Islet precursor cell (in vitro differentiated cells): Measurements from ENCODE around the gene TBC1D10A.

Source experiments
- DNase-seq: peaks from one replicate; pipeline ENCODE4 v3.0.0-alpha.2; 2018

Gene TBC1D10A

GRCh38 chr22:30320021-30320556 is 6.7 kb downstream of the TBC1D10A start:
- no peak for DNase-seq

GRCh38 chr22:30318799-30319419 is 7.8 kb downstream of the TBC1D10A start:
- no peak for DNase-seq

GRCh38 chr22:30317778-30318177 is 9.0 kb downstream of the TBC1D10A start:
- no peak for DNase-seq

DNA sequence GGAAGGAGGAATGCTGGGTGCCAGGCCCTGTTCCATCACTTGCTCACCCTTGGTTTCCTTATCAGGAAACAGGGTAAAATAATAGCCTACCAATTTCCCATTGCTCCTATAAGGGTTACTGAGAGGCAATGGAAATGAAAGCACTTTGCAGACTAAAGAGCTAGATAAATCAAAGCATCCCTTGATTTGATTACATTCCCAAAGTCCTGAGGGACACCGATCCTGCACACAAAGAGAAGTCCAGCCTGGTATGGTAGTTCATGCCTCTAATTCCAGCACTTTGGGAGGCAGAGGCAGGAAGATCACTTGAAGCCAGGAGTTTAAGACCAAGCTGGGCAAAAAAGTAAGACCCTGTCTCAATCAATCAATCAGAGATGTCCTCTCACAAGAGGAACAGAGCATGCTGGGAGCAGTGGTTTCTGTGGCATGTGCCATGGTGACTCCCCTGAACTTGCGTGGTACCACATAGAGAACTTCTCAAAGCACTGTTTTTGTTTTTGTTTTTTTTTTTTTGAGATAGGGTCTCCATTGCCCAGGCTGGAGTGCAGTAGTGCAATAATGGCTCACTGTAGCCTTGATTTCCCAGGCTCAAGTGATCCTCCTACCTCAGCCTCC is 10.7 kb downstream of the TBC1D10A start:
- DNase-seq: no peak

- DNase-seq: peak; percentile 81
Observed at GRCh38 chr22:30314915-30315314, 11.8 kb downstream of the TBC1D10A start.

- DNase-seq: no peak
Observed at GRCh38 chr22:30313527-30314363, 13.0 kb downstream of the TBC1D10A start.

GRCh38 chr22:30312053-30312452 is 14.7 kb downstream of the TBC1D10A start:
- no peak for DNase-seq

- DNase-seq: no peak
Observed at GRCh38 chr22:30310881-30311771, 15.6 kb downstream of the TBC1D10A start.

- no peak for DNase-seq
Observed at GRCh38 chr22:30309951-30310741, 16.6 kb downstream of the TBC1D10A start.

- no peak for DNase-seq
Observed at GRCh38 chr22:30308518-30309230, 18.1 kb downstream of the TBC1D10A start.

DNA sequence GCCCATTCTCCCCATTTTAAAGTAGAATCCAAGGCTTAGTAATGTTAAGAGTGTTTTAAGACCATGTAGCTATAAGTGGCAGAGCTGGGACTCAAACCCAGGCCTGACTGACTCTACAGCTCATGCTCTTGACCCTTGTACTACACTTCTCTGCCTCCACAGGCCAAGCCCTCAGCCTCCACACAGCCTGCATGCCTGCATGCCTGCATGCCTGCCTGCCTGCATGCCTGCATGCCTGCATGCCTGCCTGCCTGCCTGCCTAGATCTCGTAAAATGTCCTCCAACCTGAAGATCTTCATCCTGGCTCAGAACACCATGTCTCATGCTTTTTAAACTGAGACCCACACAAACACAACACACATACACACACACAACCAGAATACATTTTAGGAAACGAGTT is 18.6 kb downstream of the TBC1D10A start:
- DNase-seq: peak; percentile 71

- no peak for DNase-seq
Observed at GRCh38 chr22:30307041-30307574, 19.6 kb downstream of the TBC1D10A start.

DNA sequence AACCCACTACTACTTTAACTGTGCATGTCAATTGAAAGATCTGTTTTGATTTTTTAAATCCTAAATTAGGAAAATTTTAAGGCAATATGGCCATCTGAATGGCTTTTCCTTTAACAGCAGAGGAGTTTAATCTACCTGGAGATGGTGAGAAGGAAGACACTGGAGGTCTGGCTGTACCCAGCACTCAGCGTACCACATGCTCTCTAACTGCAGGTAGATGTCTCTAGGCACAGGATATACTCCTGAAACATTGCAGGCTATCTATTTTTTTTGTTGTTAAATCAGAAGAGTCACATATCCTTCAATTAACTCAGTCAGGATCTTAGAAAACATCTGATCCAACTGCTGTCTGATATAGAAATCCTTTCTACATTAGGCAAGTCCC is 20.1 kb downstream of the TBC1D10A start:
- no peak for DNase-seq

GRCh38 chr22:30305906-30306626 is 20.7 kb downstream of the TBC1D10A start:
- no peak for DNase-seq

- no peak for DNase-seq
Observed at GRCh38 chr22:30305519-30305905, 21.2 kb downstream of the TBC1D10A start.

- DNase-seq: no peak
Observed at GRCh38 chr22:30304495-30305244, 22.1 kb downstream of the TBC1D10A start.

- DNase-seq: no peak
Observed at GRCh38 chr22:30302810-30303138, 24.0 kb downstream of the TBC1D10A start.

- peak; percentile 79 for DNase-seq
Observed at GRCh38 chr22:30301995-30302809, 24.5 kb downstream of the TBC1D10A start.

DNA sequence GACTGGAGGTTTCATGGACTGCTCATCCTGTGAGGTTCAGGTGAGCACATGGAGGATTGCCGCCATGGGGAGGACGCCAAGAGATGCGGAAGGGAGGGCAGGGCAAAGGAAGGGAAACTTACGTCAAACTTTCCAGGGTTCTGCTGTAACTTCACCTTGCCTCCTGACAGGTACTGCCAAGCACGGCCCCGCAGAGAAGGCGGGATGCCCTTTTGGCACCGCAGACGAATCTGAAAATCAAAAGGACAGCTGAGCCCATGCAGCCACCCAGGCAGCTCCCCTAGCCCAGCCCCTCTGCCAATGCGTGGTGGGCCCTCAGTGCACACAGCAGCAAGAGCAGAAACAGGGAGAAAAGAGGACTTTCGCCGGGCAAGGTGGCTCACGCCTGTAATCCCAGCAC is 27.4 kb downstream of the TBC1D10A start:
- DNase-seq: no peak
